HG03280 (cell line): ENCODE measurements around the gene PLSCR1.
A peak's percentile ranks its signal among the peaks of the same experiment; 100 is the strongest.
"Not testable (repeated sequence)": the region's sequence is repeated elsewhere in the genome, so short reads cannot be mapped to it uniquely, and the experiment has no call there.

Source experiments
- ATAC-seq: cut with Tn5 transposase; IDR thresholded peaks from one replicate; pipeline ENCODE4 v1.9.1; 2021; ENCODE audit warnings: mild to moderate bottlenecking, moderate library complexity; ENCODE audit not compliant: unreplicated experiment

Gene PLSCR1

DNA sequence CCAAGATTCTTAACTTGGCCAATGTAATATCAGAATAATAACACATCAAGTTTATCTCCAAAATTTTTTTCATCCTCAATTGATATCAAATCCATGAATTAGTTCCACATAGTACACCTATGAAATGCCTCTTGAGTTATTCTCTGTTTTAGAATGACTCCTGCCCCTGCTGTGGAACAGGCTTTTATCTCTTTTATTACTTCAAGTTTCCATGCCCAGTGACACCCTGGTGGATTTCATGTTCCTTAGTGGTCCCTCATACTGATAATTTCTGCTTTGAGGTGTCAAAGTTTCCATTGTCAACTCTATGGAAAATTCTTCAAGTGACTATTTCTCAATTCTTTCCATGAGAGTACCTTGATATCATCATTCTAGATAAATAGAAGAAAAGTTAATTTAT lies 24.6 kb downstream of the PLSCR1 start:
- ATAC-seq = no peak

DNA sequence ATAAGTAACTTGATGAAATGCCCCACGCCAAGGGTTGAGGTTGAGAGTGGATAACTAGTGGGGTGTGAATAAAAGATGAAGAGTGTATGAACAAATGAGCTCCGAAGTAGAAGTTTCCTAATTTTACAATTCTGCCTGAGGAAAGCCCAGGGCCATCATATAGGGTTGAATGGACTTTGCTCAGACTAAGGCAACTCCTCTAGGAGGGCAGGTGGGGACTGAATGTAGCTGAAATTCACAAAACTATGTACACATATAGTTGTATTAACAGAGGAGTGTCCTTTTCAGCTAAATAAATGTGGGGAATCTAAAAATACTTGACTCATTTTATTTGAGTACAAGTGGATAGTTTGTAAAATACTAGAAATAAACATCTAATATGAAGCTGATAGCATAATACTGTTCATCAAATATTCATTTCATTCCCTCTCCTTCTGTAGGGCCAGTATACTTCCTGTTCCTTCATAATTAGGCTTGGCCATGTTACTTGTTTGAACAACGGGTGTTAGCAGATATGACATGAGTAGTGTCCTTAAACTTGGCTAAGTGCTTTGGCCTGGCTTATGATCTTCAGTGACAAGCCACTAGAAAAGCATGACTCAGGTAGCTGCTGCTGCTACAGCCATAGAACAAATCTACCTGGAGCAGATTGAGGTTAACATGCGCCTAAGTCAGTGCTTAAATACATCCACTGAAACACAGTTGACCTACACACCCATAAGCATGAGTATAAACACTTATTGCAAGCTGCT lies 26.5 kb downstream of the PLSCR1 start:
- ATAC-seq = no peak

- no peak for ATAC-seq
These were observed 30.9 kb downstream of the PLSCR1 start for GRCh38 chr3:146513386-146514051.

GRCh38 chr3:146511402-146512134 lies 32.8 kb downstream of the PLSCR1 start:
- ATAC-seq = no peak

DNA sequence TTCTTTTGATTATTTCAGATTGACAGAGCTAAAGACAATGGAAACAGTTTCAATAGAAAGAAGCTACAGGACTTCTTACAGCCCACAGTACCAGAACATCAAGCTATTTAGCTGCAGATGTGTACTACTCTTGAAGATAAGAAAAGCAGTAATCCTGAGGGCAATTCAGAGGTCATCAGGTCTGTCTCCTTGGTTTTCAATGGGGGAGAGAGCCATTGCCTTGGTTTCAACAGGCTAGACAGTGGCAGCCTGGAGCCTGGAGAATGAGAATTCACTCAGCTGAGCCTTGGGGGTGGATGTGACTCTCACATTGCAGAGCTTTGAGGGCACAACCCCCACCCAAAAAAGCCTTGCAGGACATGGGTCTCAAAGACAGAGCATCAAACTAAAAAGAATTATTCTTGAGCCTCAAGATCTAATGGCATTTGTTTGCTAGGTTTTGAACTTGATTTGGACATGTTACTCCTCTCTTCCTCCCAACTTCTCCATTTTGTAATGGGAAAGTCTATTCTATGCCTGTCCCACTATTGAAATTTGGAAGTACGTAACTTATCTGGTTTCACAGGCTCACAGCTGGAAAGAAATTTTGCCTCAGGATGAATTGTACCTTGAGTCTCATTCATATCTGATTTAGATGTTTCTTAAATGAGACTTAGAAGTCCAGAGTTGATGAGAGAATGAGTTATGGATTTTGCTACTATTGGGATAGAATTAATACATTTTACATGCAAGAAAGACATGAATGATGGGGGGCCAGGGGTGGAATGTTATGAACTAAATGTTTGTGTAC lies 36.9 kb downstream of the PLSCR1 start:
- no peak for ATAC-seq

DNA sequence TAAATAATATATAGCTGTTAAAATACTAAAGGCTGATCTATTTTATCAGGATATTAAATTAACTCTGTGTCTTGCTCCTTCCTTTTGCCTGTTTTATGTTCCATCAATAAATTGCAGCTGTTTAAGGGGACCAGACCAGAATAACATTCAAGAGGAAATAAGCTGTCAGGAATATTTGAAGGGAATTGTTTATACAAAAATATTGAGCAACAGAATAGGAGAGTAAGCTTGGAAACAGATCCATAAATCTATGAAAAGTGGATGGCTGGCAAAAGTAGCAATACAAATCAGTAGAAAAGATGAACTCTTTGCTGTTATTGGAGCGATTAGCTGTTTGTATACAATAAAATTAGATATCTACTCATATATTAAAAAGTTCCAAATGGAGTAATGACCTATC lies 38.9 kb downstream of the PLSCR1 start:
- no peak for ATAC-seq

DNA sequence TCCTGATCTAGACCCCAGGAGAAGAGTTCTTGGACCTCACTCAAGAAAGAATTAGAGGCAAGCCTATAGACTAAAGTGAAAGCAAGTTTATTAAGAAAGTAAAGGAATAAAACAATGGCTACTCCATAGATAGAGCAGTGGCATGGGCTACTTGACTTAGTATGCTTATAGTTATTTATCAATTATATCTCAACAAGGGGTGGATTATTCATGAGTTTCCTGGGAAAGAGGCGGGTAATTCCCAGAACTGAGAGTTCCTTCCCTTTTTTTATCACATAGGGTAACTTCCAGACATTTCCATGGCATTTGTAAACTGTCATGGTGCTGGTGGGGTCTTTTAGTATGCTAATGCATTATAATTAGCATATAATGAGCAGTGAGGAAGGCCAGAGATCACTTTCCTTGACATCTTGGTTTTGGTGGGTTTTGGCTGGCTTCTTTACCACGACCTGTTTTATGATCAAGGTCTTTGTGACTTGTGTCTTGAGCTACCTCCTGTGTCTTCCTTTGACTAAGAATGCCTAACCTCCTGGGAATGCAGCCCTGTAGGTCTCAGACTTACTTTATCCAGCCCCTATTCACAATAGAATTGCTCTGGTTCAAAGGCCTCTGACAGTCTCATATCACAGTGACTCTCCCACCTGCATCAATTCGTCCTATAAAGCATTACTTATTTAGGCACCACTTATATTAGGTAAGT lies 39.8 kb downstream of the PLSCR1 start:
- no peak for ATAC-seq

DNA sequence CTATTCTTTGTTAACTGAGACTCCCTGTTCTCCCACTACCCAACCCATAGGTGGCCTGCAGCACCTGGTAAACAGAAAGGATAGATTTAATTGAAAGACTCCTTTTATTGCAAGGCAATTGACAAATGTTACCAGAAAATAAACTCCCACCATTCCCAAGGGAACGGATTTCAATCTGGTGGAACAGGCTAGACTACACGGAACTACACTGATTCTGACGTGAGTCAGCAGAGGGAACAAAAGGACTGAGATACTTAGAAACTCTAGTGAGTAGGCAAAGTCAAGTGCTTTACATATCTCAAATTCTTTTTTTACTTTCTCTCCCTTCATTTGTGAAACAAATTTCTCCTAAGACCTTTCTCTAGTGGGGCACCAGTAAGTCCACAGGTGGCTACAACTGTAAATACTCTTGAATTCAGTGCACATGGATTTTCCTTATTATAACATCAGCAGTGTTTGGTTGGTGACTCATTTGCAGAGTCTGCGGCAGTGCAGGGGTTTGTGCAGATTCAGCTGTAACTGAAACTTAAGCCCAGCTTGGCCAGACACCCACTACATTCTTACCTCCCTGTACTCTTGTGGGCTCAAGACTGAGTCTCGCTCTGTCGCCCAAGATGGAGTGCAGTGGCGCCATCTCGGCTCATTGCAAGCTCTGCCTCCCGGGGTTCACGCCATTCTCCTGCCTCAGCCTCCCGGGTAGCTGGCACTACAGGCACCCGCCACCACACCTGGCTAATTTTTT lies 40.8 kb downstream of the PLSCR1 start:
- ATAC-seq = peak; percentile 97

DNA sequence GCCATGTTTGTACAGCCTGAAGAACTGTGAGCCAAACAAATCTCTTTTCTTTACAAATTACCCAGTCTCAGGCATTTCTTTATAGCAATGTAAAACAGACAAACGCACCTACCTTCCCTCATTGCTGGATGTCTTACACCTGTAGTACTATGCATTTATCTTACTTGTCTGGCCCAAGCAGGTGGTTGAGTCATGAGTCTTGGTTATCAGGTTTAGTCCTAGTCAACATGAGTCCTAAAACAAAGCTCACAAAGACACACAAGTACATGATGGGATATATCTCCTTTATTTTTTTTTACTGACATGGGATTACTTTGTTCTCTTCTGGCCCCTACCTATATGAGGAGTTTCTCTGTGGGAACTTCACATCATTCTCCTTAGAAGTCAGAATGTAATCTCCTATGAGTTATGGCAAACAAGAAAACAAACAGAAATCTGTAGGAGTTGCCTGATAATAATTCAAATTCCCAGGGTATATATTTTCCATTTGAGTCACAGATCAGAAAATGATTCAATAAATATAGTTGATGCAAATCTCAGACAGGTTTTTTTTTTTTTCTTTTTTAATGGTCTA lies 41.4 kb downstream of the PLSCR1 start:
- ATAC-seq = no peak

DNA sequence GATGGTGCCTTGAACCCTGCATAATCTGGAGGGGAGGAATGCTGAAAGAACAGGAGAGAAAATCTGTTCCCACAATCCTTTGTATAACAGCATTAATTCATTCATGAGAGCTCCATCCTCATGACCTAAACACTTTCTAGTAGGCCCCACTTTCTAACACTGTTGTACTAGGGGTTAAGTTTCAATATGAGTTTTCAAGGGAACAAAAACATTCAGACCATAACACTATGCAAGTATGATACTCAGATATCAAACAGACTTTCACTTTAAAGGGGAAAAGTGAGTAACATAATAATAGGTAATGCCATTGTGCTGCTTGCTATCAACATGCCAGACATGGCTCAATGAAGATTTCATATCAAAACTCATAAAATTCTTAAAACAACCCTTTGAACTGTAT lies 42.7 kb downstream of the PLSCR1 start:
- ATAC-seq = no peak

DNA sequence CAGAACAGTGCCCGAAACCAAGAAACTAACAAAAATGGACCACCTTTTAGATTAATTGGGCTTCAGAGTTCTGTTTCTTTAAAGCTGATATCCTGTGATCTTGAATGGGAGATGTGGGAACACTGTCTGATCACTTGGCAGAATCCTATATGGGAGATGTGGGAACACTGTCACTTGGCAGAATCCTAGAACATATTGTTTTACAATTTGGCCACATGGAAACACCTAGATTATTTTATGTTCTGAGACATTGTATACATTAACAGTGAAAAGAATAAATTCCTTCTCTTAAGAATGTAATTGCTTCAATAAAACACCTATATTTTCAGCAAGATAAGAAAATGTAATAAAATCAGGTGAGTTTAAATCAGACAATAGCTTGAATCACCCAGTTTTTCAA lies 44.7 kb downstream of the PLSCR1 start:
- no peak for ATAC-seq

DNA sequence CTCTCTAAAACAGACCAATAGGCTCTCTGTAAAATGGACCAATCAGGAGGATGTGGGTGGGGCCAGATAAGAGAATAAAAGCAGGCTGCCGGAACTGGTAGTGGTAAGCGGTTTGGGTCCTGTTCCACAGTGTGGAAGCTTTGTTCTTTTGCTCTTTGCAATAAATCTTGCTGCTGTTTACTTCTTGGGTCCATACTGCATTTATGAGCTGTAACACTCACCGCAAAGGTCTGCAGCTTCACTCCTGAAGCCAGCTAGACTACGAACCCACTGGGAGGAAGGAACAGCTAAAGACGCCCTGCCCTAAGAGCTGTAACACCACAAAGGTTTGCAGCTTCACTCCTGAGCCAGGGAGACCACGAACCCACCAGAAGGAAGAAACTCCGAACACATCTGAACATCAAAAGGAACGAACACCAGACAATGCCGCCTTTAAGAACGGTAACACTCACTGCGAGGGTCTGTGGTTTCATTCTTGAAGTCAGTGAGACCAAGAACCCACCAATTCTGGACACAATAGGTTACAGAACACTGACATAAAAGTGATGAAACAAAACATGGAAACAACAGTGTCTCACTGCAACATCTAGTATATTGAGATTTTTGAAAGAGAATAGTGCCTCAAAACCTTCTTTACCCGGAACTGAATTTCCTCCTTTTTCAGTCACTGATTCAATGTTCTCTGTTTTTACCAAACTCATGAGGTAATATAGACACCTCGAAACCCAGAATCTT lies 46.2 kb downstream of the PLSCR1 start:
- ATAC-seq = no peak

- ATAC-seq = not testable (repeated sequence)
These were observed 47.1 kb downstream of the PLSCR1 start for GRCh38 chr3:146497145-146497843.

GRCh38 chr3:146496726-146497125 lies 47.7 kb downstream of the PLSCR1 start:
- ATAC-seq = no peak

DNA sequence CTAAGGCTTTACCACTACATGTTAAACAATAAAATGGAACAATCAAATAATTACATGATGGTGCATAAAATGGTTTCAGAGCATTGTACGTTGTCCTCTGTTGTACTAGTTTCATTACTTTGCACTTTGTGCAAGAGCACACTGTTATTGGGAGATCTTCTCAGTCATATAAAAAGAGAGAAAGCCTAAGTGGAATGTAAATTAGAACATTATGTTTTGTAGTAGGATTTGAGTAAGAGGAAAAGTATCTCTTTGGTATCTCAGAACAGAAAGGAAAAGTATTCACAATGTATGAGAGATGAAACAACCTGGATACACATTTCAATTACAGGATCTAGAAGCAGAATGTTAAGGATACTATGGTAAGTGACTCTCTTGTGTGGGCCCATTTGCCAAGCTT lies 48.2 kb downstream of the PLSCR1 start:
- no peak for ATAC-seq

GRCh38 chr3:146493761-146494160 lies 50.6 kb downstream of the PLSCR1 start:
- no peak for ATAC-seq

GRCh38 chr3:146493221-146493620 lies 51.2 kb downstream of the PLSCR1 start:
- ATAC-seq = no peak

DNA sequence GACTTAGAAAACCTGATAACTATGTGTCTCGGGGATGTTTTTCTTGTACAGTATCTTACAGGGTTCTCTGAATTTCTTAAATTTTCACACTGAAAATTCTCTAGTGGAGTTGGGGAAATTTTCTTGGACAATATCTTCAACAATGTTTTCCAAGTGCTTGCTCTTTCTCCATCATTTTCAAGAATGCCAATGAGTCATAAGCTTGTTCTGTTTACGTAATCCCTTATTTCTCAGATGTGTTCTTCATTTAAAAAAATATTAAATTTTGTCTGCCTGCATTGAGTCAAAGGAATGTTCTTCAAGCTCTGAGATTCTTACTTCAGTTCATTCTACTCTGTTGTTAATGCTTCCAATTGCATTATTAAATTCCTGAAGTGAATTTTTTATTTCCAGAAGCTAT lies 53.1 kb downstream of the PLSCR1 start:
- ATAC-seq = no peak
